H1 (cell line): ENCODE results near the gene KRT81.

Source experiments
- CREB1 ChIP-seq: IDR thresholded peaks from 2 replicates; pipeline ENCODE4 v1.6.1; 2012; ENCODE audit warnings: inconsistent platforms
- CTCF ChIP-seq, 3 experiments: IDR thresholded peaks; 1 replicate in 2 of 3; 2 replicates in 1 of 3; pipeline versions ENCODE4 v1.5.1 to v1.6.1; 2011; ENCODE audit warnings: low read length in 3 of 3, mild to moderate bottlenecking in 3 of 3, inconsistent platforms in 2 of 3, low read depth in 1 of 3, moderate library complexity in 1 of 3; ENCODE audit not compliant: insufficient read depth in 1 of 3; ENCODE audit errors: control extremely low read depth in 1 of 3
- POLR2AphosphoS5 ChIP-seq: IDR thresholded peaks from 2 replicates; pipeline ENCODE4 v1.6.1; 2011; ENCODE audit warnings: low read depth, low read length
- RXRA ChIP-seq: IDR thresholded peaks from 2 replicates; pipeline ENCODE4 v1.6.1; 2011; ENCODE audit warnings: low read depth, mild to moderate bottlenecking, low read length, moderate library complexity; ENCODE audit not compliant: insufficient read depth

GRCh38 chr12:52334185-52334584 is 42.9 kb upstream of the KRT81 start:
- no peak for TF ChIP-seq POLR2AphosphoS5
- TF ChIP-seq CTCF (IDR thresholded peaks at IDR 0.05; ENCODE audit: control extremely low read depth in 1 of 3, insufficient read depth in 1 of 3, low read depth in 1 of 3, low read length in 3 of 3), result no peak
- TF ChIP-seq CREB1, result no peak
- TF ChIP-seq RXRA, result no peak
